Embryonic facial prominence (tissue), 1 donor: Measurements from ENCODE around the gene NKX3-2.

Experiments
- DNase-seq: peaks from one replicate; pipeline ENCODE4 v3.0.0-alpha.2; 2016; ENCODE audit errors: extremely low spot score

NKX3-2 gene

DNA sequence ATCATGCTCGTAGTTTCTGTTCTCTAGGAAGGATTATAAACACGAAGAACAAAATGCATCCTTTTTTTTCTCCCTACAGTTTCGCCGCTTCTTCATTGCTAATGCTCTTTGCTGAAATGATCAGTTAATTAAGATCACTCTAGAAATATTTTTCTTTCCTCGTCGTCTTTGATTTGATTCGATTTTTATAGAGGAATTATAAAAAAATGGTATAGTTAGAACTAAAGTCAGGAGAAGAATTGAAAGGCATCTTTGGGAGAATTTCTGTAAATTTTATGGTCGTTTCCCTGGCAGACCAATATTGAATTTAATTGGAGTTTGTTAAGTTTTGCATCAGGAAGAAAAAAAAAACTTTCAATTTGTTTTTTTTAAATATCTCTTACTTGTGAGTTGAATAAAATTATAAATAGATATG lies 1.1 kb upstream of the NKX3-2 start:
- DNase-seq: no peak

DNA sequence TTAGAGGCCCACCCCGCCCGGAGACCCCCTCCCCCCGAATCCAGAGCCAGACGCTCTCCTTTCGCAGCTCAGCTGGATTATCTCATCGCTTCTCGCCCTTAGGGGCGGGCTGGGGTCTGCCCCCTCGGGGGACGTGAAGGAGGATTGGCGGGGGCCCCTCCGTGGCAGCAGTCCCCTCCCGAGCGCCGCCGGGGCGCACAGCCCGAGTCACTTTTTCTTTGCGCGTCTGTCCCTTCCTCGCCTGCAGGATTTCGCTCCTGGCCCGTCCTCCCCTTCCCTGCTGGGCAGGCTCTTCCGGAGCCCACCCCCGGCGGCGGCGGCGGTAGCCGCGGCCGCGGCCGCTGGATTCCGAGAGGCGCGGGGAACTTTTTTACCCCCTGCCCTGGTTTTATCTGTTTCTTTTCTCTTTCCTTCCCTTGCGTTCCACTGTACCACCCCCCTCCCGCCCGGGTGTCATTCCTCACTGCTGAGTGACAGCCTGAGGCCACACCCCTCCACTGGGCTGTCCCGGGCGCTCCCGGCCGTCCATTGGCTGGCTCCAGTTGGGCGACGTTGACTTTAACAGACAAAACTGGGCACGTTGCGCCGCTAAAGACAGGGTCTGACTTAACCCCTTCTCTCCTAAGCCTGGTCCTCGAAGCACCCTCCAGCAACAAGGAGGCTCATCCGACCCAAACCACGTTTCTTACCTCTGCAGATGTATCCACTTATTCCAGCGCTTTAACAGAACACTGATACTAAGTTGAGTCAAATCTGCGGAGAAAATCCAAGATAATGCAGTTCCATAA lies 492 bp upstream of the NKX3-2 start:
- DNase-seq: no peak

DNA sequence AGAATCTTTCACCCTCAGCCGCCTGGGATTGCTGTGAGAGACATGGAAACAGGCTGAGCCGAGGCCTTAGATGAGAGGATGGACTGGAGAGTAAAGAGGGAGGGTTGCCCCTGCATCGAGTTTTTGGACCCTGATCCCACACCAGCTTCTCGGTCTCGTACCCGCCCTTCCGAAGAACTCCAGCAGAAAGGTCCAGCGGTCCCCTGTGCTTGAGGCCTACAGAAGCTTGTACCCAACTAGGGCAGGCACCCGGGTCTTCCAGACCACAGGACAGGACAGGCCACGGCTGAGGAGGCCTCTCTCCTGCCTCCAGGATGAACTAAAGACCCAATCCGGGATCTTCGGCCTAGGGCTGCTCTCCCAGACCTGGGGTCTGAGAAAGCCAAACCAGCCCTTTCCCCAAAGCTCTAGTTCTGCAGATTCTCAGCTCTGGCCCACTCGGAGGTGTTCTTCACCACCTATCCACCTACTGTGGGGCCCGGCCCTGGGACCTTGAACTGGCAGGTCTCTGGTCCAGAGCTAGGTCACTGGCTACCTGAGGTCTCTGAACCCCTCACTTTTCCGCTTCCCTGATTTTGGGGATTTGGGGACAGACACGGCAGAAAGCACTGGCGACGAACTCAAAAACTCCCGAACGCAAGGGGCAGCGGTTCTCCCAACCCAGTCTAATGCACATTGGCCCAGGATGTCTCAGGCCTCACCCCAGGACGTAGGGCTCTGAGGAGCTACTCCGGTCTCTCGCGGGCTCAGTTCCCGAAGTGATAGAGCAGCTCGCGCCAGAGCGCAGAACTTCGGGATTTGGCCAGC lies 1.1 kb downstream of the NKX3-2 start:
- DNase-seq: no peak

DNA sequence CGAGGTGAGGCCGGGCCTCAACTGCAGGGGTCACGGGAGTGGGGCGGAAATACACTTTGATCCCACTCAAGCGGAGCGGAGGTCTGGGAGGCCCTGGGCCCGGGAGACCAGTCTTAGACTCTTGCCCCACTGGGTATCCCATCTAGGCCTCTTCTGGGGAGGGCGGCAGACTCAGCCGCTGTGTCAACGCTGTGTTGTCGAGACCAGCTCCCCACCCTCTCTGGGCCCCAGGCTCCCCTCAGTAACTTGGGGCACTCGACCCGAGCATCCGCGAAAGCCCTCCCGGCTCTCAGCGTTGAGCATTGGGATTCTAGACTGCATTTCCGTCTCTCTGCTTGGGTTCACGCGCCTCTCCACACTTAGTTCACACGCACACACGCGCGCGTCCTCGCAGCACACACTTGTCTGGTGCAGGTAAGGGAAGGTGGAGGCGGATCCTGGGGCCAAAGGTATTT lies 1.7 kb downstream of the NKX3-2 start:
- DNase-seq: no peak

DNA sequence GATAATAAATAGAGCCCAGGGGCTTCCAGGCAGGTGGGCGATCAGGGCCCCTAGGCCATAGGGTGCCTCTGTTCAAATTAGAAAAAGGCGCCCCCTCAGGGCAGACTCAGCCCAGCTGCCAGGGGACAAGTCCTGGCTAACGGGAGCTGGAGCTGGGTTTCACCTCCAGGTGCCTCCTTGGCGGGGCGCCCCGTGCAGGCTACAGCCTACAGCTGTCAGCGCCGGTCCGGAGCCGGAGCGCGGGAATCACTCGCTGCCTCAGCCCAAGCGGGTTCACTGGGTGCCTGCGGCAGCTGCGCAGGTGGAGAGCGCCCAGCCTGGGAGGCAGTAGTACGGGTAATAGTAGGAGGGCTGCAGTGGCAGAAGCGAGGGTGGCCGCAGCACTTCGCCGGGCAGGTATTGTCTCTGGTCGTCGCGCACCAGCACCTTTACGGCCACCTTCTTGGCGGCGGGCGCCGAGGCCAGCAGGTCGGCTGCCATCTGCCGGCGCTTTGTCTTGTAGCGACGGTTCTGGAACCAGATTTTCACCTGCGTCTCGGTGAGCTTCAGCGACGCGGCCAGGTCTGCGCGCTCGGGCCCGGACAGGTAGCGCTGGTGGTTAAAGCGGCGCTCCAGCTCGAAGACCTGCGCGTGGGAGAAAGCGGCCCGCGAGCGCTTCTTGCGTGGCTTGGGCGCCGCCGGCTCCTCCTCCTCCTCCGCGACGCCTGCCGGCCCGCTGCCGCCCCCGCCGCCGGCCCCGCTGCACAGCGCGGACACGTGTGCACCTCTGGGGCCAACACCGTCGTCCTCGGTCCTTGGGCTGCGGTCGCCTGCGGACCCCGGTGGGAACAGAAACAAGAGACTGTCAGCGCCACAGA lies 2.4 kb downstream of the NKX3-2 start:
- DNase-seq: no peak

DNA sequence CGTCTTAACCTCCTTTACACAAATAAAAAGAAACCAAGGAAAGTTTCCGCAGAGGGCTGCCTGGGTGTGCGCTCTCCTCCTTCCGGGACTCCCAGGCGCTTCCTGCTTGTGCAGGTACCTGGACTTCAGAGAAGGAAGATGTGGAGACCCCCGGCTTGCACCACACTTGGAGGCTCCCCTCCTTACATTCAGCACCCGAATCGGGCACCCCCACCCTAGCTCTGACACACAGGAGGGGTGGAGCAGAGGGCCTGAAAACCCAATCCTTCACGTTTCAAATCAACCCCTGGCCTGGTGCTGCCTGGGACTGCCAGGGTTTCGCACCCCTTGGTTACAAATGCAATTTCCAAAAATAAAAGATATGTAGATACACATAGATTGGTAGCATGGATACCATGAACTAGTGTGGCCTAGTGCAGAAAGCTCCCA lies 3.1 kb downstream of the NKX3-2 start:
- DNase-seq: no peak

DNA sequence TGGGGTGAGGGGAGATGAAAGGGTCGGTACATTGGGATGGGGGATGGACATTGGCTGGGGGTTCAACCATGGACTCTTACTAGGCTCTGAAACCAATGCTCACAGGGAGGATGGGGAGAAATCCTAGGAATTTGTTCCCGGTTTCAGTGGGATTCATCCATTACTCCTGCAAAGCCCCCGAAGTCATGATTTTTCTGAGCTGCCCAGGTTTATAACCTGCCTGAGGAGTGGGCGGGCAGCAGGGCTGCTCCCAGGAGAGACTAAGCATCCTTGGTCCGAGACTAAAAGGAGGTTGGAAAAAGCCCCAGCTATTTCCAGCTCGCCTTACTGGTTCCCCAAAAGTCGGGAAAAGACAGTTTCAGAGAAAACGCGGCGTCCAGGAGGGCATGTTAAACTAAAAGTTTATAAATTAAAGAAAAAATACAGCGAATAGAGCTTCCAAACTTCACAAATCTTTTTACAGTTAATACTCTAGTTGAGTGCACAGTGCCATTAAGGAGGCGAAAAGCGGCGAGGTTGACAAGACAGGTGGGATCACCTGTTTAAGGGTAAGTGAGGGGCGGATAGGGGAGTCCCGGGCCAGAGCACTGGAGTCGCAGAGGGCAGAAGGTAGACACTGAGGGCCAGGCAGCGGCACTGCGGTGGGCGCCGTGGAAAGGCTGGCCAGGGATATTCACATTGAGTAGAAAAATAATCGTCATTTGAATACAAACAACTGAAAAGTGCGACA lies 3.7 kb downstream of the NKX3-2 start:
- no peak for DNase-seq

DNA sequence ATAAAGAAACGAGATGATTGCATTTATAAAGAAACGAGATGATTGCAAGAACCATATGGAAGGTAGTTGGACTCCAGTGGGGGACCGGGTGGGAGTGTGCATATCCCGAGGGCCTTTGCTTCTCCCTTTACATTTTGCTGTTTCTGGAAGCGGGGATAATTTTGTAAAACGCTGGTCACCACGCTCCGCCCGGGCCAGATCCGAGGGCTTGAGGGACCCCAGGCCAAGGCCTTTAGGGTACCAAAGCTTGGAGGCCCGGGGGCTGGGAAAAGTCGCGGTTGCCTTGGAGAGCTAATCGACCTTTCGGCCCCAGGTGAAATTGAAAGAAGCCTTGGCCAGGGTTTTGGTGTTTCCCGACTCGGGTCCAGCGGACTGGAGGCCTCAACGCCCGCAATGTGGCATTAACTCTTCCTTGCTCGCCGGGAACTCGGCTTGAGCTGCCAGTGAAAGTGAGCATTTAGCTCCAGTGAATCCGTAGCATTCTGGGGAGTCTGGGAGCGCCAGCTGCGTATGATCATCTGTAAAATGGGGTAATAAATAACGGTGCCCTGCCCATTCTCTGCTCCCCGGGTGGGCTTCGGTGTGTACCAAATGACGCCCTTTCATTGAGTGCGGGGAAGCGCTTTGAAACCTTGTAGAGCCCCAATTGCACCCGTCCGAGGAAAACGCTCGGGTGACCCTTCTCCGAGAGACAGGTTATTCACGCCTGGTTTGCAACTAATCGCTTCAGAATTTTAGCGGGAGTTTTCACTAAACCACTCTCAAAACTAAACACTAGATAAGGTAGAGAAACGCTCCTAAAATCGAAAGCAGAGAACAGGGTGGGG lies 4.5 kb downstream of the NKX3-2 start:
- DNase-seq: no peak

DNA sequence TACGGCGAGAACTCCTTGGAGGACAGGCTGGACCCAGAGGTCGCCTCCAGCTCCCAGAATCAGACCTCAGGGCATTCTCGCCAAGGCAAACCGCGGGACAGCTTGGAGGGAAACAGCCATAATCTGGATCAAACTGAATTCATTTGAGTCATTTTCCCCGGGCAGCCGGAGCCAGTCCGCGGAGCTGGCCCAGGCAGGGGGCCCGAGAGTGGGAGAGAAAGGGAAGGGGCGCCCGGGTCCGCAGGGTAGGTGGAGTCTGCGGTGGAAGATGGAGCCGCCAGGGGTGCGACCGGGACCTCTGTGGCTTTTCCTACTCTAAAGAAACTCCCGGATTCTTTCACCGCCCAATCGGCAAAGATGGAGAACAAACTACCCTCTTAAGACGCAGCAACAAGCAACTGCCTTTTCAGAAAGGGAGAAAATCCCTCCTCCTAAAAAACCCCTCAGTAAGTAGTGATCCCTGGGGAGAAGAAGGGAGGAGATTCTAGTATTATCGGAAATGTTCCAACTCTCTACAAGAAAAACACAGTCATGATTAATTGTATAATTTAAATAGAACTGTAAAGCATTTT lies 5.2 kb downstream of the NKX3-2 start:
- no peak for DNase-seq

DNA sequence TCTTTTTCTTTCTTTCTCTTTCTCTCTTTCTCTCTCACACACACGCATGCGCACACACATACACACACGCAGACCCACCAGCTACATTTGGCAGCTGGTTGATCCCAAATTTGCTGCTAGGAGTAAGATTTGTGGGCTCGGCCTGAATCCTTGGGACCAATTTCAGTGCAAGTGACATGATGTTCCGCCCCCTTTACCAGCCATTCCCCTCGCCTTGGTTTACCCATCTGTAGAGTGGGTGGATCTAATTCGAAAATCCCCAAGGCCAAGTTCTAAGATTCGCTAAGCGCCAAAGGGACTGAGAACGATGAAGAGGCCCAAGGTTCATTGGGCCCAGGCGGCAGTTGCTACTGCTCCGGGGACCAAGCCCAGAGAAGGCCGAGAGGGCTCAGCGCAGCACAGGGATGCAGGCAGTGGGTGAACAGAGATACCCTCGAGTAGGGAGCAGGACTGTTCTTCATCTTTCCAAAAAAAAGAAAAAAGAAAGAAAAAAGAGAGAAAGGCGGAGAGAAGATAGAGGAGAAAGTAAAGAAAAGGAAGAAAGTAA lies 5.8 kb downstream of the NKX3-2 start:
- no peak for DNase-seq

DNA sequence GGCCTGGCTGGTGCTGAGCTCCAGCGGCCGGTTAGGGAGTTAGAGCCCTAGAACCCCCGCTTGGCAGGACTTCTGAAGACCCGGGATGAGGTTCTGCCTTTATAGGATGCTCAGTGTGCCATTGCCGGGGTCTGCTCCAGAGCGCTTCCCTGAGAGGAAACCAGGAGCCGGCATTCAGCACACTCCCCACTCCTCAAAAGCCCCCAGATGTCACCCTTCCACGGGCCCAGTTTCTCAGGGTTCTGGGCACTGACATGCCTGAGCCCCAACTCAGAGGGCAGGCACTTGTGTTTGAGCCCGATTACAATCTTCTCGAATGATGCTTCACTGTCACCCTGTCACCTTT lies 6.5 kb downstream of the NKX3-2 start:
- no peak for DNase-seq

DNA sequence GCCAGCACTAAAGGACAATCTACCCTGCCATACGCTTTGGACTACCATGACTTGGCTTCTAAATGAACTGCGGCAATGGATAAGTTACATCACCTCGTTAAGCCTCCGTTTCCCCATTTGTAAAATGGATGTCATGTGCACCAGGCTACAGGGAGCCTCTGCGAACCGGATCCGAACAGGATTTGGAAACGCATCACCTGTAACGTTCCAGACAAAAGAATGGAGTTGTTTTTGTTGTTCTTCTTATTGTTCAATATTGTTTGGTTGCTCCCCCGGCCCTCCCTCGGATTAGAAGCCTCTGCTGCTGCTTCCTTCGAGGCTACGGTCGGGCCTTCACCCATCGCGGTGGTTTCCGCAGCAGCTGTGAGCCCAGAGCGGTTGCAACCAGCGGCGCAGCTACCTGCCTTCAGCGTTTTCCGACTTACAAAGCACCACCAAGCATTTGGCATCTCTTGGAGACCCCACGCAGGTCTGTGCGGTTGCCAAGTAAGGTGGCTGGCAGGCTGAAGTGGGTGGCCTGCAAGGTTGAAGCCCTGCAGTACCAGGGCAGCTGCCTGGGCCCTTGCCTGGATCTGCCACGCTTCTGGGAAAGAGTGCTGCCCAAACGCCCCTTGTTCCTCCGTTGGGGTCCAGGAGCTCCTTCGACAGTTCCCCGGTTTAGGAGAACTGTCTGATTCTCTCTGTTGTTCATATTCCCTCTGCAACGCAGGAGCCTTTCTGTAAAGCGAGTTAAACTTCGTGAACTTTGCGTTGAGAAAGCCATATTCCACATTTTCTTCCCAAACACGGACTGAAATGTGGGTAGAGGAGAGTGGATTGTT lies 7.1 kb downstream of the NKX3-2 start:
- DNase-seq: no peak

DNA sequence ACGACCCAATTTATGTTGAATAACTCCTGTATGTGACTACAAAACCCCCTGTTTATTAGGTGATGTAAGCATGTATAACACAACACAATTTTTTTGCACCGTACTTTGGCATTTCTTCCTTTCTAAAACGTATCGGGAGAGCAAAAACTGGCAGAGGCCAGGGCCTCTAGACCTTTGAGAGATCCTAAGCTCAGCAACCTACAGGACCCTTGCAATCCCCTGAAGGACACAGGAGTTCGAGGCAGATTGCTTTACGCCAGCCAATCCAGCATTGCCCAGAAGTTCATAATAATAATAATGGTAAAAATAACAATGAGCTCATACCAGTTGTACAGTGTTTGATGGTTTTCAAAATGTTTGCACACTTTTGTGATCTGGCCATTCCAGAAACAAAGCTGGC lies 7.7 kb downstream of the NKX3-2 start:
- DNase-seq: no peak

DNA sequence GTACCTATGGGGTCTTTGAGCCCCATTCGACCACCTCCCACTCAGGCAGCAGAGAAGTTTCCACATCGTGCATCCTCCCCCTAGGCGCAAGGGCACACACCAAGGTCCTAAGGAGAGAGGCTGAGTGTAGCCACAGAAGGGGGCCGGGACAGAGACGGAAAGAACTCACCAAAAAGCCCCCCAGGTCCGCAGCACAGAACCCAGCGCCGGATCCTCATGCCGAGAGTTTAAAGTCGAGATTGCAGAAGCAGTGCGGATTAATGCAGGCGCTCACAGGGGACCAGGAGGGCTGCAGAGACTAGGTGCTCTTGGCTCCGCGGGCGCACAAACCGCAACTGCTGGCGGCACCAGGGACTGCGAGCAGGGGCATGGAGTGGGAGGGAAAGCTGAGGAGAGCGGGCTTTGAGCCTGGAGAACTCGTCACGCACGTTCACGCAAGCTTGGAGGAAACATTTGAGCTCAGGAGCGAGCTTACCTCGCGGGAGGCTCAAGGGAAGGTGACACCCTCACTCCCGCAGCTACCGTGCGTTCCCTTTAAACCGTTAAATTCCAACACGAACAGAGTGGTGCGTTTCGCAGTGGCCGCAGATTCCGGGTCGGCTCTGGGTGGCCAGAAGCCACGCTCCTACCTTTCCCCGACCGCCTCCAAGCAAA lies 8.5 kb downstream of the NKX3-2 start:
- DNase-seq: no peak

DNA sequence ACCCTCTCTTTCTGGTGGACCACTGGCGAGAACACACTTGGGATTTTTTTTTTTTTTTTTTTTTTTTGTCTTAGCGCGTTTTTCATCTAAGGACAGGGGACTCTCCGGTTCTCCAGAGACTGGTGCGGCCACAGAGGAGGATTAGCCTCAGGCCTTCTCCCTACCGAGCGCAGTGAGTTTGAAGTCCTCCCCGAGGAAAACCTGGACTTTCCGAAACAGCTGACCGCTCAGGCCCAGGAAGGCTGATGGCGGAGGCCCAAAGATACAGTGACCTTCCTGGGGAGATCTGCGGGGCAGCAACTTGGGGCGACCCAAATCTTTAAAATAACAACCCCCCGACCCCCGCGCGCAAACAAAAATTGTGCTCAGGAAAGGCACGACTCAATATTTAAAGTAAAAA lies 9.2 kb downstream of the NKX3-2 start:
- DNase-seq: no peak

DNA sequence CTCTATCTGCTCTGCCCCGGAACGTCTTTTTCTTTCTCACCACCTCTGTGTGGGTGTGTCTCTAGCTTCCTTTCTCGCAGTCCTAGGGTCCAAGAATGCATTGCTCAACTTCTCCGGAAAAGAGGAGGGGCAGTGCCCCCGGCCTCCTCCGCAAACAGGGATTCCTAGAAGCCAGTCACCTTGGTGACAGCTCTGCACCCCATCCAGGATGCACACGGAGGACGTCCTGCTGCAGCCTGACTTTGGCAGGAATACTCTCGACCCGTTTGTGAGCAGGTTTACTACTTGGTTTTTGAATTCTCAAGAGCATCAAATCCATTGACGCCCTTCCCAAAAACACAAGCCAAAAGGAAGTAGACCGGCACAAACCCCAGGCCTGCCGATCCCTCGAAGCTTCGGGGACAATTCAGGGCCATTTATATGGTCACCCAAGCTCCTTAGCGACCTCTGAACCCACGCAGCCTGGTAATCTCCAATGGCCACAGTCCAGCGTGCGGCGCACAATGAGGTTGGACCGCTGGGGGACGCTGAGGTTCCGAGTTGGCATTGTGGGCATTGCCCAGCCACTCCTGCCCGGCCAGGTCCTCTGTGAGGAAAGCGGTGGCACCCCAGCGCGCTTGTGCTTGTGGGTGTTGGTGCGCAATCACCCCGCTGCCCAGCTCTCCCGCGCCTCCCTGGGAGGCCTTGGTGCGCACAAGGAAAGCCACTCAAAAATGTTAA lies 9.8 kb downstream of the NKX3-2 start:
- DNase-seq: no peak

DNA sequence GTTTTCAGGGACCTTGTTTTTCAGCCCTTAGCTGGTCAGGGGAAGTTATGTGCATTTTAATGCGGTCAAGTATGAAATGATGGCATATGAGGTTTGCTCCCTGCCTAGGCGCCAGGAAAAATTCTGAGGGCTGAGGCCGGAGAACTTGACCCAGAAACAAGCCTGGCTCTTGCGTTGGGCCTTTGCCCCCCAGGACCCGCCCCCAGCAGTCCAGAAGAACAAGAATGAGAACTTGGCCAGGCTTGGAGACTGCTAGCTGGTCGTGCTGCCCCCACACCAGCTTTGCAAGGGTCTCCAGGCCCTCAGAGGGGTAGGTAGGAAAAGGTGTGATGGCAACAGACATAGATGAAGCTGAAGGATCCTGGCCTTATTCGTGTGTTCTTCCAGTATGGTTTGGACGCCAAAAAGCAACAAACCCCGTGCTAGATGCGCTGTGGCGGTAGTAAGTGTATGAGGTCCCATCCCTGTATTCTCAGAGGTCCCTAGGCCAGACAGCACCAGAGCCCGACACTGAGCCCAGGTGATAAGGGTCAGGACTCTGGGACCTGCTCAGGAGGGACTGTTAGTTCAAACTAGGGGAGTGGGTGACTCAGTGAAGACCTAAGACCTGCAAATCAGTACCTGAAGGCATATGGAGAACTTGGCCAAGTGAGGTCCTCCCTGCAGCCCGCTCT lies 10.5 kb downstream of the NKX3-2 start:
- DNase-seq: no peak
